Measurements from ENCODE around the gene ZSWIM1. TPM values are rescaled to one million over a fixed set of nuclear protein-coding genes. Genes with fewer than 3 reads are reported as not detected.
A peak's percentile ranks its signal among the peaks of the same experiment; 100 is the strongest.

ZSWIM1 gene
- total and polyA plus RNA-seq, 2 of the 13 experiments (the other 11 are each of a cell fraction or from before 2014, with no cell fraction given) = 9.5 to 11.7 TPM

GRCh38 chr20:45917790-45918141 is 36.7 kb downstream of the ZSWIM1 start (continued):
- 0 out of 2 replicates have a peak, but pooled peaks have one; percentile 55 for TF ChIP-seq ZFP36L1 (CRISPR knock-in tag; IDR thresholded peaks at IDR 0.05)
- TF ChIP-seq, protein P1, sequence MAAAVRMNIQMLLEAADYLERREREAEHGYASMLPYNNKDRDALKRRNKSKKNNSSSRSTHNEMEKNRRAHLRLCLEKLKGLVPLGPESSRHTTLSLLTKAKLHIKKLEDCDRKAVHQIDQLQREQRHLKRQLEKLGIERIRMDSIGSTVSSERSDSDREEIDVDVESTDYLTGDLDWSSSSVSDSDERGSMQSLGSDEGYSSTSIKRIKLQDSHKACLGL (CRISPR knock-in tag; IDR thresholded peaks at IDR 0.05) = no peak
- TF ChIP-seq ZNF646 (CRISPR knock-in tag; IDR thresholded peaks at IDR 0.05) = no peak
- no peak for TF ChIP-seq ZNF530 (CRISPR knock-in tag; IDR thresholded peaks at IDR 0.05; ENCODE audit: low read depth)
- TF ChIP-seq ZC3H13 (CRISPR knock-in tag; IDR thresholded peaks at IDR 0.05) = no peak
- no peak for TF ChIP-seq ZNF75D (CRISPR knock-in tag; IDR thresholded peaks at IDR 0.05; ENCODE audit: borderline replicate concordance)
- TF ChIP-seq ZSCAN12 (CRISPR knock-in tag; IDR thresholded peaks at IDR 0.05) = no peak
- no peak for TF ChIP-seq ZNF644 (CRISPR knock-in tag; IDR thresholded peaks at IDR 0.05; ENCODE audit: low read depth)
